OCI-LY7 (cell line): ENCODE data around the gene CDC6.

ENCODE experiments used
- EZH2phosphoT487 ChIP-seq: fragments of 200-600 bp; sonication (generic); IDR thresholded peaks from 2 replicates; pipeline ENCODE4 v1.6.1; 2018; ENCODE audit warnings: low read depth, borderline replicate concordance, mild to moderate bottlenecking, mixed run types, antibody characterized with exemption, low read length, moderate library complexity, mixed read lengths
- TF ChIP-seq, protein P1 (sequence below): fragments of 200-600 bp; sonication (generic); conservative IDR thresholded peaks from 2 replicates; pipeline ENCODE4 v1.5.1; 2014; ENCODE audit warnings: mild to moderate bottlenecking, antibody characterized with exemption, low read length, moderate library complexity, mixed read lengths

DNA sequence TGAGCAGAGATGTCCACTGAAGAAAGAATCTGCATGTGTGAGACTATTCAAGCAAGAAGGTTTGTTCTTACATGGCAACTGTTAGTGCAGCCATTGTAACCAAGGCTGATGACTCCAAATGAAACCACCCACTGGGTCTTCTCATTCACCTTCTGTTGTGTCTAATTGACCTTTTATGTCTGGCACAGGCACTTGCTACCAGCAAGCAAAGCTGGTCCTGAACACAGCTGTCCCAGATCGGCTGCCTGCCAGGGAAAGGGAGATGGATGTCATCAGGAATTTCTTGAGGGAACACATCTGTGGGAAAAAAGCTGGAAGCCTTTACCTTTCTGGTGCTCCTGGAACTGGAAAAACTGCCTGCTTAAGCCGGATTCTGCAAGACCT is 3.6 kb downstream of the CDC6 start:
- TF ChIP-seq, protein P1, sequence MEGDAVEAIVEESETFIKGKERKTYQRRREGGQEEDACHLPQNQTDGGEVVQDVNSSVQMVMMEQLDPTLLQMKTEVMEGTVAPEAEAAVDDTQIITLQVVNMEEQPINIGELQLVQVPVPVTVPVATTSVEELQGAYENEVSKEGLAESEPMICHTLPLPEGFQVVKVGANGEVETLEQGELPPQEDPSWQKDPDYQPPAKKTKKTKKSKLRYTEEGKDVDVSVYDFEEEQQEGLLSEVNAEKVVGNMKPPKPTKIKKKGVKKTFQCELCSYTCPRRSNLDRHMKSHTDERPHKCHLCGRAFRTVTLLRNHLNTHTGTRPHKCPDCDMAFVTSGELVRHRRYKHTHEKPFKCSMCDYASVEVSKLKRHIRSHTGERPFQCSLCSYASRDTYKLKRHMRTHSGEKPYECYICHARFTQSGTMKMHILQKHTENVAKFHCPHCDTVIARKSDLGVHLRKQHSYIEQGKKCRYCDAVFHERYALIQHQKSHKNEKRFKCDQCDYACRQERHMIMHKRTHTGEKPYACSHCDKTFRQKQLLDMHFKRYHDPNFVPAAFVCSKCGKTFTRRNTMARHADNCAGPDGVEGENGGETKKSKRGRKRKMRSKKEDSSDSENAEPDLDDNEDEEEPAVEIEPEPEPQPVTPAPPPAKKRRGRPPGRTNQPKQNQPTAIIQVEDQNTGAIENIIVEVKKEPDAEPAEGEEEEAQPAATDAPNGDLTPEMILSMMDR: no peak
- TF ChIP-seq EZH2phosphoT487: no peak
